Neuronal stem cell (in vitro differentiated cells): ENCODE measurements around the gene RHOJ.

ENCODE experiments used
- DNase-seq: peaks from one replicate; pipeline ENCODE4 v3.0.0-alpha.2; 2013; ENCODE audit warnings: low spot score
- H2AFZ ChIP-seq: one replicate; pipeline ENCODE4 v1.6.1; 2013; ENCODE audit warnings: mild to moderate bottlenecking, low read length, inconsistent platforms
- H2AK5ac ChIP-seq: 2 replicates; pipeline ENCODE4 v1.6.1; 2013; ENCODE audit warnings: low read depth, mild to moderate bottlenecking, inconsistent platforms, low read length, moderate library complexity, mixed read lengths
- H2BK120ac ChIP-seq: 2 replicates; pipeline ENCODE4 v1.6.1; 2013; ENCODE audit warnings: low read depth, mild to moderate bottlenecking, inconsistent platforms, low read length, moderate library complexity, mixed read lengths
- H2BK12ac ChIP-seq: one replicate; pipeline ENCODE4 v1.6.1; 2013; ENCODE audit warnings: low read length, inconsistent platforms
- H2BK15ac ChIP-seq: 2 replicates; pipeline ENCODE4 v1.6.1; 2013; ENCODE audit warnings: mild to moderate bottlenecking, low read length, inconsistent platforms, mixed read lengths
- H2BK5ac ChIP-seq: one replicate; pipeline ENCODE4 v1.6.1; 2013; ENCODE audit warnings: inconsistent platforms, mild to moderate bottlenecking, low read length, moderate library complexity
- H3K14ac ChIP-seq: one replicate; pipeline ENCODE4 v1.6.1; 2013; ENCODE audit warnings: low read length, inconsistent platforms
- H3K18ac ChIP-seq: 2 replicates; pipeline ENCODE4 v1.6.1; 2013; ENCODE audit warnings: low read length, inconsistent platforms
- H3K23ac ChIP-seq: 2 replicates; pipeline ENCODE4 v1.6.1; 2013; ENCODE audit warnings: low read depth, mild to moderate bottlenecking, mixed read lengths, low read length, inconsistent platforms; ENCODE audit not compliant: poor library complexity
- H3K27ac ChIP-seq: replicated peaks from 3 replicates; pipeline ENCODE4 v1.5.1; 2013; ENCODE audit warnings: low read length, inconsistent platforms
- H3K27me3 ChIP-seq, 3 experiments: 2 replicates each; pipeline ENCODE4 v1.6.1; 2013; ENCODE audit warnings: low read length in 3 of 3, mild to moderate bottlenecking in 2 of 3, inconsistent platforms in 1 of 3, low read depth in 1 of 3, mixed read lengths in 1 of 3, moderate library complexity in 1 of 3; ENCODE audit not compliant: control insufficient read depth in 3 of 3, insufficient read depth in 3 of 3
- H3K36me3 ChIP-seq, 2 donors: replicated peaks in 1 of 2; 2 replicates each; pipeline ENCODE4 v1.6.1; 2013; ENCODE audit warnings: low read length in 2 of 2; ENCODE audit not compliant: control insufficient read depth in 2 of 2, insufficient read depth in 2 of 2
- H3K4ac ChIP-seq: 2 replicates; pipeline ENCODE4 v1.6.1; 2013; ENCODE audit warnings: inconsistent platforms, mild to moderate bottlenecking, low read length, moderate library complexity
- H3K4me1 ChIP-seq, 2 donors: 1 replicate in 1 of 2; 2 replicates in 1 of 2; pipeline ENCODE4 v1.6.1; 2013; ENCODE audit warnings: low read length in 2 of 2, low read depth in 1 of 2; ENCODE audit not compliant: control insufficient read depth in 2 of 2, insufficient read depth in 1 of 2
- H3K4me2 ChIP-seq: one replicate; pipeline ENCODE4 v1.6.1; 2013; ENCODE audit warnings: mild to moderate bottlenecking, low read length, inconsistent platforms; ENCODE audit not compliant: insufficient read depth, poor library complexity, severe bottlenecking
- H3K4me3 ChIP-seq, 2 donors: 2 replicates each; pipeline ENCODE4 v1.5.1; 2013; ENCODE audit warnings: low read length in 2 of 2, mild to moderate bottlenecking in 2 of 2, inconsistent platforms in 1 of 2, moderate library complexity in 1 of 2
- H3K79me1 ChIP-seq: one replicate; pipeline ENCODE4 v1.6.1; 2013; ENCODE audit warnings: low read depth, mild to moderate bottlenecking, inconsistent platforms, low read length, moderate library complexity
- H3K9ac ChIP-seq: one replicate; pipeline ENCODE4 v1.6.1; 2013; ENCODE audit warnings: mild to moderate bottlenecking, low read depth, low read length, inconsistent platforms; ENCODE audit not compliant: poor library complexity
- H3K9me3 ChIP-seq, 2 donors: replicated peaks in 1 of 2; 2 replicates each; pipeline versions ENCODE3 to v1.6.1; 2013; ENCODE audit warnings: low read length in 2 of 2, mild to moderate bottlenecking in 2 of 2, inconsistent platforms in 1 of 2, low read depth in 1 of 2, mixed read lengths in 1 of 2, moderate library complexity in 1 of 2; ENCODE audit not compliant: control insufficient read depth in 2 of 2, insufficient read depth in 1 of 2
- H4K8ac ChIP-seq: one replicate; pipeline ENCODE4 v1.6.1; 2013; ENCODE audit warnings: low read depth, mild to moderate bottlenecking, inconsistent platforms, low read length, moderate library complexity
- H4K91ac ChIP-seq: one replicate; pipeline ENCODE4 v1.6.1; 2013; ENCODE audit warnings: low read length, low read depth, mild to moderate bottlenecking, inconsistent platforms; ENCODE audit not compliant: poor library complexity
- WGBS, 2 donors: extraction: QIAGEN DNeasy Blood & Tissue Kit; methylation state at CpG; one replicate each; pipeline ENCODE4 v1.1.7; 2013; ENCODE audit warnings: missing lambda C conversion rate in 2 of 2, mixed read lengths in 1 of 2; ENCODE audit not compliant: insufficient read length in 2 of 2, insufficient replicate concordance in 1 of 2; ENCODE audit errors: extremely low coverage in 2 of 2; 5-methylcytosine and 5-hydroxymethylcytosine counted together

Gene RHOJ

GRCh38 chr14:63210812-63211211 lies 6.6 kb downstream of the RHOJ start:
- Histone ChIP-seq H4K8ac (no peak overlapping the region), H3K14ac (no peak overlapping the region), H3K27ac (no peak overlapping the region), H2BK5ac (no peak overlapping the region), H3K4me1 (no peaks in the 10 kb centered on the region), H3K23ac (no peak overlapping the region), H3K18ac (no peak overlapping the region), H2AK5ac (no peak overlapping the region), H3K36me3 (no peaks in the 10 kb centered on the region), H3K9ac (no peak overlapping the region), H2AFZ (no peak overlapping the region), H2BK12ac (no peak overlapping the region), H3K27me3 (no peaks in the 10 kb centered on the region), H3K4me3 (no peak overlapping the region), H2BK15ac (no peak overlapping the region), H4K91ac (no peak overlapping the region), H3K4ac (no peak overlapping the region), H2BK120ac (no peak overlapping the region), H3K9me3 (no peaks in the 10 kb centered on the region), H3K79me1 (no peaks in the 10 kb centered on the region), H3K4me2 (no peak overlapping the region)
- WGBS, 2 donors = no CpG with 5 or more reads among the region's 1 CpG
- DNase-seq = no peak

- H4K91ac ChIP-seq = no peak overlapping the region
- H3K9ac ChIP-seq = no peak overlapping the region
- no peaks in the 10 kb centered on the region for H3K9me3 ChIP-seq
Measured at GRCh38 chr14:63212209-63212608, 8.0 kb downstream of the RHOJ start.

GRCh38 chr14:63212776-63213500 lies 8.7 kb downstream of the RHOJ start:
- Histone ChIP-seq H3K9ac (no peak overlapping the region), H3K4me1 (no peaks in the 10 kb centered on the region), H3K23ac (no peak overlapping the region), H3K4me2 (no peak overlapping the region), H3K27me3 (no peaks in the 10 kb centered on the region), H3K79me1 (no peaks in the 10 kb centered on the region), H3K4ac (no peak overlapping the region), H3K27ac (no peak overlapping the region), H2BK15ac (no peak overlapping the region), H3K4me3 (no peak overlapping the region), H2BK5ac (no peak overlapping the region), H3K9me3 (no peaks in the 10 kb centered on the region), H2BK120ac (no peak overlapping the region), H3K18ac (no peak overlapping the region), H2AK5ac (no peak overlapping the region), H3K36me3 (no peaks in the 10 kb centered on the region), H4K91ac (no peak overlapping the region), H3K14ac (no peak overlapping the region), H4K8ac (no peak overlapping the region), H2BK12ac (no peak overlapping the region), H2AFZ (no peak overlapping the region)
- no CpG with 5 or more reads among the region's 2 CpGs for WGBS, 2 donors
- DNase-seq = no peak

More at GRCh38 chr14:63212209-63212608, 8.0 kb downstream of the RHOJ start:
- Histone ChIP-seq H3K4me3 (no peak overlapping the region), H4K8ac (no peak overlapping the region), H3K4me1 (no peaks in the 10 kb centered on the region), H2BK120ac (no peak overlapping the region), H2BK5ac (no peak overlapping the region), H3K23ac (no peak overlapping the region), H2AK5ac (no peak overlapping the region), H2AFZ (no peak overlapping the region), H3K4me2 (no peak overlapping the region), H2BK12ac (no peak overlapping the region), H3K18ac (no peak overlapping the region), H3K27me3 (no peaks in the 10 kb centered on the region), H3K27ac (no peak overlapping the region), H3K14ac (no peak overlapping the region), H3K36me3 (no peaks in the 10 kb centered on the region), H3K79me1 (no peaks in the 10 kb centered on the region), H3K4ac (no peak overlapping the region), H2BK15ac (no peak overlapping the region)
- WGBS, 2 donors = no CpG with 5 or more reads among the region's 2 CpGs
- no peak for DNase-seq

- Histone ChIP-seq H3K27ac (no peak overlapping the region), H2BK120ac (no peak overlapping the region), H3K4me2 (no peak overlapping the region), H2BK12ac (no peak overlapping the region), H3K9ac (no peak overlapping the region), H3K23ac (no peak overlapping the region), H3K79me1 (no peaks in the 10 kb centered on the region), H3K4ac (no peak overlapping the region), H3K4me3 (no peak overlapping the region), H3K36me3 (no peaks in the 10 kb centered on the region), H3K9me3 (no peaks in the 10 kb centered on the region), H3K4me1 (no peaks in the 10 kb centered on the region), H2BK15ac (no peak overlapping the region), H2AFZ (no peak overlapping the region), H4K8ac (no peak overlapping the region), H3K14ac (no peak overlapping the region), H4K91ac (no peak overlapping the region), H3K18ac (no peak overlapping the region), H3K27me3 (no peaks in the 10 kb centered on the region), H2AK5ac (no peak overlapping the region), H2BK5ac (no peak overlapping the region)
- WGBS, 2 donors = no CpG with 5 or more reads among the region's 5 CpGs
- DNase-seq = no peak
Measured at GRCh38 chr14:63214417-63215196, 10.4 kb downstream of the RHOJ start.
